GM23338 (cell line): Measurements from ENCODE around the gene CDK14. TPM values are rescaled to one million over a fixed set of nuclear protein-coding genes. Genes with fewer than 3 reads are reported as not detected.

Experiments
- ATAC-seq: fragments of 200-7000 bp; cut with Tn5 transposase; 3 replicates; pipeline ENCODE4 v1.9.1; 2020
- DNase-seq: peaks from one replicate; pipeline ENCODE4 v3.0.0-alpha.2; 2015; ENCODE audit warnings: low spot score
- H2AFZ ChIP-seq: fragments of 200-600 bp; sonication (generic); 2 replicates; pipeline ENCODE4 v1.8.0; 2016; ENCODE audit warnings: antibody characterized with exemption, mild to moderate bottlenecking, moderate library complexity
- H3F3A ChIP-seq: fragments of 200-600 bp; sonication (generic); replicated peaks from 2 replicates; pipeline ENCODE4 v1.8.0; 2017; ENCODE audit warnings: antibody characterized with exemption, mixed run types, low read depth
- H3K27ac ChIP-seq: fragments of 200-600 bp; sonication (generic); 2 replicates; pipeline ENCODE4 v1.6.1; 2016; ENCODE audit warnings: low read depth
- H3K27me3 ChIP-seq: fragments of 200-600 bp; sonication (generic); 2 replicates; pipeline ENCODE4 v1.8.0; 2016; ENCODE audit warnings: mild to moderate bottlenecking, mixed run types, moderate library complexity; ENCODE audit not compliant: insufficient read depth
- H3K36me3 ChIP-seq: fragments of 200-600 bp; sonication (generic); 2 replicates; pipeline ENCODE4 v1.8.0; 2016; ENCODE audit warnings: mild to moderate bottlenecking; ENCODE audit not compliant: insufficient read depth
- H3K4me1 ChIP-seq: fragments of 200-600 bp; sonication (generic); 2 replicates; pipeline ENCODE4 v1.8.0; 2016; ENCODE audit warnings: mild to moderate bottlenecking, moderate library complexity; ENCODE audit not compliant: insufficient read depth
- H3K4me2 ChIP-seq: fragments of 200-600 bp; sonication (generic); 2 replicates; pipeline ENCODE4 v1.7.1; 2017; ENCODE audit warnings: mixed run types
- H3K4me3 ChIP-seq: fragments of 200-600 bp; sonication (generic); 2 replicates; pipeline ENCODE4 v1.6.1; 2016; ENCODE audit warnings: mixed run types
- H3K79me2 ChIP-seq: fragments of 200-600 bp; sonication (generic); replicated peaks from 2 replicates; pipeline ENCODE4 v1.8.0; 2017; ENCODE audit warnings: mild to moderate bottlenecking; ENCODE audit not compliant: insufficient read depth
- H3K9me2 ChIP-seq: fragments of 200-600 bp; sonication (generic); 2 replicates; pipeline ENCODE4 v1.8.0; 2017; ENCODE audit not compliant: insufficient read depth
- H4K20me1 ChIP-seq: fragments of 200-600 bp; sonication (generic); replicated peaks from 2 replicates; pipeline ENCODE4 v1.8.0; 2017; ENCODE audit warnings: mild to moderate bottlenecking; ENCODE audit not compliant: insufficient read depth
- H3K27ac Mint-ChIP-seq: 2 replicates; pipeline ENCODE4 v1.8.0; 2020; ENCODE audit warnings: inconsistent platforms, mild to moderate bottlenecking, moderate library complexity, mixed read lengths
- H3K27me3 Mint-ChIP-seq: 3 replicates; pipeline ENCODE4 v1.8.0; 2022; ENCODE audit warnings: low read depth, mild to moderate bottlenecking, moderate library complexity, mixed read lengths, inconsistent platforms; ENCODE audit not compliant: insufficient read depth, poor library complexity
- H3K36me3 Mint-ChIP-seq: 3 replicates; pipeline ENCODE4 v1.8.0; 2021; ENCODE audit warnings: low read depth, mild to moderate bottlenecking, inconsistent platforms, moderate library complexity, mixed read lengths
- H3K4me1 Mint-ChIP-seq: 3 replicates; pipeline ENCODE4 v1.8.0; 2020; ENCODE audit warnings: mild to moderate bottlenecking, inconsistent platforms, mixed read lengths
- H3K4me3 Mint-ChIP-seq: 3 replicates; pipeline ENCODE4 v1.8.0; 2021; ENCODE audit warnings: moderate library complexity, mild to moderate bottlenecking, inconsistent platforms, mixed read lengths
- H3K9me3 Mint-ChIP-seq: 3 replicates; pipeline ENCODE4 v1.8.0; 2020; ENCODE audit warnings: moderate library complexity, mild to moderate bottlenecking, inconsistent platforms, mixed read lengths
- CREB1 ChIP-seq: fragments of 250-450 bp; sonication (Bioruptor Pico); IDR thresholded peaks from 2 replicates; pipeline ENCODE4 v1.5.0; 2020; ENCODE audit warnings: low read depth, mild to moderate bottlenecking, moderate library complexity
- EZH2phosphoT487 ChIP-seq: fragments of 200-600 bp; sonication (generic); IDR thresholded peaks from one replicate; pipeline ENCODE4 v1.8.1; 2018; ENCODE audit warnings: antibody characterized with exemption; ENCODE audit not compliant: unreplicated experiment
- JUNB ChIP-seq: IDR thresholded peaks from one replicate; pipeline ENCODE4 v1.6.1; 2016; ENCODE audit warnings: antibody characterized with exemption; ENCODE audit not compliant: unreplicated experiment
- NANOG ChIP-seq: IDR thresholded peaks from 2 replicates; pipeline ENCODE4 v1.6.1; 2016; ENCODE audit warnings: antibody characterized with exemption, borderline replicate concordance
- POLR2AphosphoS5 ChIP-seq: IDR thresholded peaks from 2 replicates; pipeline ENCODE4 v1.6.1; 2016; ENCODE audit warnings: antibody characterized with exemption, low read depth
- STAT1 ChIP-seq: IDR thresholded peaks from one replicate; pipeline ENCODE4 v1.6.1; 2016; ENCODE audit warnings: antibody characterized with exemption; ENCODE audit not compliant: unreplicated experiment
- ZNF114 ChIP-seq: fragments of 250-450 bp; sonication (Bioruptor Pico); IDR thresholded peaks from 2 replicates; pipeline ENCODE4 v1.5.0; 2020; ENCODE audit warnings: mild to moderate bottlenecking, moderate library complexity
- ZNF331 ChIP-seq: fragments of 250-450 bp; sonication (Bioruptor Pico); IDR thresholded peaks from 2 replicates; pipeline ENCODE4 v1.5.0; 2020; ENCODE audit warnings: low read depth, mild to moderate bottlenecking, moderate library complexity
- polyA plus RNA-seq: library from polyadenylated mRNA; unstranded; fragments of >200 nt; fragmentation: Nextera tagmentation; extraction: Ambion mirVana; gene quantifications from 2 replicates; pipeline ENCODE4 v1.2.1, GENCODE V29; 2016
- total RNA-seq: library from RNA; depleted of rRNA; stranded (reverse); fragments of >200 nt; shearing (Covaris generic); gene quantifications from 2 replicates; pipeline ENCODE4 v1.2.3, GENCODE V29; 2014
- TF ChIP-seq, protein P1 (sequence below), 2 experiments: fragments of 200-600 bp in 1 of 2; sonication (generic) in 1 of 2; conservative IDR thresholded peaks; 2 replicates each; pipeline versions ENCODE4 v1.5.1 to v1.6.1; 2016 to 2017; ENCODE audit warnings: antibody characterized with exemption in 2 of 2, low read depth in 2 of 2, mild to moderate bottlenecking in 2 of 2, moderate library complexity in 1 of 2

The CDK14 gene
- total and polyA plus RNA-seq, 2 experiments from 2014 or later: 11.2 to 24.0 TPM

DNA sequence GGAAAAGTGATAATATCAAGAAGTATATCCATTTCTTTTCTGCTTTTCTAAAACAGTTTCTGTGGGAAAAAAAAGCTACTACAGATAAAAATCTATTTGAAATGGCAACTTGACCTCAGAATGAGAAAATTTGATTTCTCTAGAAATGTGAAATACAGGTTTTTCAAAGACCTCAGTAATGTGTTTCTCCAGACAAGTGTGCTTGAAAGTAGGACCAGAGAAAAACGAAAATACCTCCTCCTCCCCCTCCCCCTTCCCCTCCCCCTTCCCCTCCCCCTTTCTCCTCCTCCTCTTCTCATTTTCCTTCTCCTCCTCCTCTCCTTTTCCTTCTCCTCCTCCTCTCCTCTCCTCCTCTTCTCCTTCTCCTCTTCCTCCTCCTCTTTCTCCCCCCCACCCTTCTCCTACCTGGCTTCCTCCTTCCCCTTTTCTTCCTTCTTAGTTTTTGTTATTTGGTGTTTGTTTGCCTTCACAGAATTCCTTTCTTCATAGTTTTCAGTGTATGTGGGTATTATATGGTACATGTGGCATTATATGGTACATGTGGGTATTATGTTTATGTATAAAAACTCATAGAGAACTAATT lies 179.4 kb downstream of the CDK14 start (continued):
- TF ChIP-seq STAT1 (no peak), ZNF114 (CRISPR knock-in tag) (no peak), ZNF331 (CRISPR knock-in tag) (no peak), EZH2phosphoT487 (no peak)
- TF ChIP-seq, protein P1, sequence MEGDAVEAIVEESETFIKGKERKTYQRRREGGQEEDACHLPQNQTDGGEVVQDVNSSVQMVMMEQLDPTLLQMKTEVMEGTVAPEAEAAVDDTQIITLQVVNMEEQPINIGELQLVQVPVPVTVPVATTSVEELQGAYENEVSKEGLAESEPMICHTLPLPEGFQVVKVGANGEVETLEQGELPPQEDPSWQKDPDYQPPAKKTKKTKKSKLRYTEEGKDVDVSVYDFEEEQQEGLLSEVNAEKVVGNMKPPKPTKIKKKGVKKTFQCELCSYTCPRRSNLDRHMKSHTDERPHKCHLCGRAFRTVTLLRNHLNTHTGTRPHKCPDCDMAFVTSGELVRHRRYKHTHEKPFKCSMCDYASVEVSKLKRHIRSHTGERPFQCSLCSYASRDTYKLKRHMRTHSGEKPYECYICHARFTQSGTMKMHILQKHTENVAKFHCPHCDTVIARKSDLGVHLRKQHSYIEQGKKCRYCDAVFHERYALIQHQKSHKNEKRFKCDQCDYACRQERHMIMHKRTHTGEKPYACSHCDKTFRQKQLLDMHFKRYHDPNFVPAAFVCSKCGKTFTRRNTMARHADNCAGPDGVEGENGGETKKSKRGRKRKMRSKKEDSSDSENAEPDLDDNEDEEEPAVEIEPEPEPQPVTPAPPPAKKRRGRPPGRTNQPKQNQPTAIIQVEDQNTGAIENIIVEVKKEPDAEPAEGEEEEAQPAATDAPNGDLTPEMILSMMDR (conservative IDR thresholded peaks at IDR 0.05; ENCODE audit: low read depth in 2 of 2): no peak

DNA sequence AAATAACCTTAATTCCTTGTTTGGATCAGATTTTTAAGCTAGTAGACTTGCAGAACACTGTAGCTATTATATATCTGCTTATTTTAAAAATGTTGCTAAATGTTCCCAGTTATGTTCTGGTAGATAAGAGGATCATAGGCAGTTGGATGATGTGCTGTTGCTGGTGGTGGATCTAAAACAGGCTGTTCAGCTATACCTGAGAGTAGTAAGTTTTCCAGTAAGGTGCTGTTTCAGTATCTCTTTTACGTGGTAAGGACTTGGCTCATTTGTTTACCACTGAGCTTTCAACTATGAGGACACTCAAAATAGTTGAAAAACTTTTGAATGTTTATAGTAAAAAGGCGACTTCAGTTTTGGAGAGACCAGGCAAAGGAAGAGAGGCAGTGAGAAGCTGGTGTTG lies 180.9 kb downstream of the CDK14 start:
- peaks cover 16% of the 10 kb centered on the region for H3K36me3 Mint-ChIP-seq
- H3K4me3 Mint-ChIP-seq: no peak overlapping the region
- peaks cover 5% of the 10 kb centered on the region; the same call in 2 of the 3 replicates for H3K9me3 Mint-ChIP-seq
- DNase-seq: no peak
- no peaks in the 10 kb centered on the region for H4K20me1 ChIP-seq
- no peaks in the 10 kb centered on the region for H3K27me3 ChIP-seq
- no peaks in the 10 kb centered on the region for H3K4me1 ChIP-seq
- no peaks in the 10 kb centered on the region for H3K9me2 ChIP-seq
- no peaks in the 10 kb centered on the region; the same call in 2 of the 3 replicates for H3K4me1 Mint-ChIP-seq
- H3K27me3 Mint-ChIP-seq: peaks cover 3% of the 10 kb centered on the region
- H3K27ac Mint-ChIP-seq: no peak overlapping the region
- peaks cover 6% of the 10 kb centered on the region; the same call in 1 of the 2 replicates for H3K79me2 ChIP-seq
- H3K27ac ChIP-seq: no peak overlapping the region
- TF ChIP-seq STAT1: no peak
- TF ChIP-seq JUNB: no peak
- TF ChIP-seq NANOG: no peak
- TF ChIP-seq, protein P1 (conservative IDR thresholded peaks at IDR 0.05; ENCODE audit: low read depth in 2 of 2): no peak
- H2AFZ ChIP-seq: no peak overlapping the region
- H3F3A ChIP-seq: no peaks in the 10 kb centered on the region
- H3K4me2 ChIP-seq: no peak overlapping the region
- no peak overlapping the region for H3K4me3 ChIP-seq
- H3K36me3 ChIP-seq: no peaks in the 10 kb centered on the region
- ATAC-seq: no peak

DNA sequence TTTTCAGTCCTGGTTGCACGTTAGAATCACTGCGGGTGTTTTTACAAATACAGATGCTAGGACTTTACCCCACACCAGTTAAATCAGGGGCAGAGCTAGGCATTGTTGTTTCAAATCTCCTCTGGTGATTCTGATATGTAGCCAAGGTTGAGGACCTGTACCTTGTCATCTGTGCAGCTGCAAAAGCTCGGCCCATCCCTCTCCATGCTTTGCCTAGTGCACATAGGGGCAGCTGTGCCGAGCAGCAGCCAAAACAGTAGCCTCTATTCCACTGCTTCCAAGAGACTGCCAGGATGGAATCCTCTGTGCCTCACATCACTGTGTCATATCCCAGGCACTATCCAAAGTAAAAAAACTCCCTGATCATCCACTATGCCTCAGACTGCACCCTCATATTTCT lies 181.3 kb downstream of the CDK14 start:
- Histone ChIP-seq H3K27ac (no peak overlapping the region), H3K27me3 (no peaks in the 10 kb centered on the region), H3F3A (no peaks in the 10 kb centered on the region), H3K9me2 (no peaks in the 10 kb centered on the region), H3K4me2 (no peak overlapping the region), H3K4me3 (no peak overlapping the region), H3K4me1 (no peaks in the 10 kb centered on the region), H3K36me3 (no peaks in the 10 kb centered on the region), H3K79me2 (peaks cover 10% of the 10 kb centered on the region), H2AFZ (no peak overlapping the region), H4K20me1 (no peaks in the 10 kb centered on the region)
- no peak for DNase-seq
- Mint-ChIP-seq H3K36me3 (peaks cover 13% of the 10 kb centered on the region), H3K9me3 (peaks cover 1% of the 10 kb centered on the region; the same call in 2 of the 3 replicates), H3K4me3 (no peak overlapping the region), H3K4me1 (no peaks in the 10 kb centered on the region; the same call in 2 of the 3 replicates), H3K27ac (no peak overlapping the region), H3K27me3 (peaks cover under 1% of the 10 kb centered on the region)
- no peak; the same call in 2 of the 3 replicates for ATAC-seq
- no peak for TF ChIP-seq NANOG
- TF ChIP-seq ZNF331 (CRISPR knock-in tag): no peak
- no peak for TF ChIP-seq POLR2AphosphoS5
- no peak for TF ChIP-seq ZNF114 (CRISPR knock-in tag)
- TF ChIP-seq JUNB: no peak
- TF ChIP-seq CREB1 (CRISPR knock-in tag): no peak
